Sciatic nerve (tissue), 2 donors: ENCODE results near the gene PRKRIP1. TPM values are rescaled to one million over a fixed set of nuclear protein-coding genes. Genes with fewer than 3 reads are reported as not detected.
"Not testable (repeated sequence)": the region's sequence is repeated elsewhere in the genome, so short reads cannot be mapped to it uniquely, and the experiment has no call there.

Experiments used
- ATAC-seq: fragments of 200-7000 bp; cut with Tn5 transposase; one replicate; pipeline ENCODE4 v1.9.1; 2020; ENCODE audit warnings: mild to moderate bottlenecking, moderate library complexity
- DNase-seq: peaks from one replicate; pipeline ENCODE4 v3.0.0-alpha.2; 2020; ENCODE audit warnings: low spot score
- intact Hi-C: fragments of 100-400 bp; cut with DNase I; formaldehyde crosslinking; loops from one replicate; pipeline ENCODE4 v1.14.2; 2022
- total RNA-seq: library from RNA; stranded (reverse); fragmentation: NEBNext Ultra II Directional; extraction: Animal tissue kit (Norgen Biotek cat#: 25700); gene quantifications from one replicate; pipeline ENCODE4 v1.2.1, GENCODE V29; 2021
- donor health status: DM: no; HTN: no; CAD: no.
- donor health status: DM: no; HTN: no; CAD: no.

PRKRIP1 gene
- total RNA-seq, 1 donor from 2014 or later: 29.8 TPM

DNA sequence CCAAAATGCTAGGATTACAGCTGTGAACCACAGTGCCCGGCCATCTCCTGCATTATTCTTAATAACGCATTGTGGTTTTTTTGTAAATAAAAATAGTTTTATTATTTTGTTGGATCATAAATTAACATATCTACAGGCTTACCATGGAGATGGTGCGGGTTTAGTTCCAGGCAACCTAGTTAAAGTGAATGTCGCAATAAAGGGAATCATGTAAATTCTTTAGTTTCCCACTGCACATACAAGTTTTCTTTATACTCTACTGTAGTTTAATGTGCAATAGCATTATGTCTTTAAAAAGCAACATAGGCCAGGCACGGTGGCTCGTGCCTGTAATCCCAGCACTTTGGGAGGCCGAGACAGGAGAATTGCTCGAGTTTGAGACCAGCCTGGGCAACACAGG is 2.4 kb downstream of the PRKRIP1 start:
- intact Hi-C loops: no loop called here
- no peak for ATAC-seq

GRCh38 chr7:102400360-102400759 is 4.2 kb downstream of the PRKRIP1 start:
- intact Hi-C loops: no loop called here
- ATAC-seq: no peak
- DNase-seq: no peak

More for the DNA sequence above, 2.4 kb downstream of the PRKRIP1 start:
- no peak for DNase-seq

DNA sequence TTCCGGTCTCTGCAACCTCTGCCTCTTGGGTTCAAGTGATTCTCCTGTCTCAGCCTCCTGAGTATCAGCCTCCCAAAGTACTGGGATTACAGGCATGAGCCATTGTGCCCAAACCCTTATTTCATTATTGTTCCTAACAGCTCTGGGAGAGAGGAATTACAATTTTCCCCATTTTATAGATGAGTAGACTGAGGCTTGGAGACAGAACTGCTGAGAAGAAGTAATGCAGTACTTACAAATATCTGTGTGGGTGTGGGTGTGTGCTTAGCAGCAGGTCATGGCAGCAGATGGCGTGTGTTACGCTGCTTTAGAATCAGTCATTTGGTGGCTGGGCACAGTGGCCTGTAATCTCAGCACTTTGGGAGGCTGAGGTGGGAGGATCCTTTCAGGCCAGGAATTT is 7.4 kb downstream of the PRKRIP1 start:
- intact Hi-C loops: no loop called here
- DNase-seq: no peak

DNA sequence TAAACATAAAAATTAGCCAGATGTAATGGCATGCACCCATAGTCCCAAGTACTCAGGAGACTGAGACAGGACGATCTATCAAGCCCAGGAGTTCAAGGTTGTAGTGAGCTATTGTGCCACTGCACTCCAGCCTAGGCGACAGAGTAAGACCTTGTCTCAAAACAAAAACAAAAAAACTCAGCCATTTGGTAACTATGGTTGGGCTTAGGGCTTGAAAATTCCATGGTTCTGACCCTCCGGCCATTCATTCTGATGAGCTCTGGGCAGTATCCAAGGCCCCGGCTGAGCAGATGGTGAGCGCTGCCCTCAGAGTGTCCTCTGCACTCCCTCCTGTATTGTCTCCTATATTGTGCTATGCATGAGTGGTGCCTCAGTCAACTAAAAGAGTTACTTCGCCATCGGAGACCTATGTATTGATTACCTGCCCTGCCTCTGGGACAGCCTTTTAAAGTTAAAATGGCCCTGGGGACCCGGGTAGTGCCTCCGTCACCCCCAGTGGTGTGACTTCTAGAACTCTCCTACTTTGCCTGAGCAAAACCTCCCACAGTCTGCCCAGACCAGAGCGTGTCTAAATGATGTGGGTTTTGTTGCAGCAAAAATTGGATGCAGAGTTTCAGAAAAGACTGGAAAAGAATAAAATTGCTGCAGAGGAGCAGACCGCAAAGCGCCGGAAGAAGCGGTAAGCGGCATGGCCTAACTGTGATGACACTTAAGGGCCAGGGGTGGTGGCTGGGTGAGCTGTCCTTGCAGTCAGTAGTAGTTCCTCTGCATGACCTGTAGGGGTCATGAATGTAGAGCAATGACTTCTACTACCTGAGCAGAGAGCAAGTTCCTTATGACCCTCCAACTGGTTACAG is 8.1 kb downstream of the PRKRIP1 start:
- intact Hi-C loops: no loop called here
- ATAC-seq (peak; percentile 76), DNase-seq (no peak)

More for the DNA sequence above, 7.4 kb downstream of the PRKRIP1 start:
- no peak for ATAC-seq

- intact Hi-C loops: loop anchor here (1.0 kb wide), 1 partner anchor 37 kb away; no protein-coding TSS in a partner anchor
- ATAC-seq, DNase-seq: not testable (repeated sequence)
Measured at GRCh38 chr7:102404862-102405188, 8.7 kb downstream of the PRKRIP1 start.

DNA sequence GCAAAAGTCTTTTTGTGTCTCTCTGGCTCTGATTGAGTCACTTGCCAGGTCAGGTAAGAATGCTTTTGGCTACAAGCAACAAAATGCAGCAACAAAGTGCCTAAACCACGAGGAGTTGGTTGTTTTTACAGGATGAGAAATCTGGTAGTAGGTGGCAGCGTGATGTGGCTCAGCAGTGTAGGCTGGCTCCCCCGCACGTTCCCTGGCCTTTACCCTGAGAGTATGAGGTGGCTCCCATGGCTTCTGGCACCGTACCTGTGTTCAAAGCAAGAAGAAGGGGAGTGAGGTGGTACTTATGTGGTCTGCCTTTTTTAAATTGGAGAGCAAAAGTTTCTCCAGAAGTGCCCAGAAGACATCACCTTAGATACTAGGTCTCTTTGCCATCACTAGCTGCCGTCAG is 11.7 kb downstream of the PRKRIP1 start:
- ATAC-seq (no peak), DNase-seq (no peak)
- intact Hi-C loops: no loop called here

GRCh38 chr7:102408530-102408929 is 12.4 kb downstream of the PRKRIP1 start:
- ATAC-seq, DNase-seq, intact Hi-C loops: not testable (repeated sequence)

DNA sequence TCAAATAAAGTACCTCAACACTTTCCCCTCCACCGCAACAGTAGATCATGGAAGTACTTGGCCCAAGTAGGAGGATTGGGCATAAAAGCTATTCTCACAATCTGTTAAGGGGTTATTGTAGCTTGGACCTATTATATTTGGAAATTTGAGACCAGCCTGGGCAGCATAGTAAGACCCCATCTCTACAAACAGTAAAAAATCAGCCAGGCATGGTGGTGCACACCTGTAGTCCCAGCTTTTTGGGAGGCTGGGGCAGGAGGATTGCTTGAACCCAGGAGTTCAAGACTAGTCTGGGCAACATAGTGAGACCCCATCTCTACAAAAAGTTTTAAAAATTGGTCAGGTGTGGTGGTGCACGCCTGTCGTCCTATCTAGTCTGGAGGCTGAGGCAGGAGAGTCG is 13.2 kb downstream of the PRKRIP1 start:
- intact Hi-C loops: no loop called here
- DNase-seq (no peak), ATAC-seq (no peak)

- ATAC-seq: no peak
- intact Hi-C loops: no loop called here
Measured at GRCh38 chr7:102410123-102410522, 14.0 kb downstream of the PRKRIP1 start.

GRCh38 chr7:102410918-102411317 is 14.8 kb downstream of the PRKRIP1 start:
- ATAC-seq: no peak
- no peak for DNase-seq
- intact Hi-C loops: no loop called here

More at GRCh38 chr7:102410123-102410522, 14.0 kb downstream of the PRKRIP1 start:
- no peak for DNase-seq

DNA sequence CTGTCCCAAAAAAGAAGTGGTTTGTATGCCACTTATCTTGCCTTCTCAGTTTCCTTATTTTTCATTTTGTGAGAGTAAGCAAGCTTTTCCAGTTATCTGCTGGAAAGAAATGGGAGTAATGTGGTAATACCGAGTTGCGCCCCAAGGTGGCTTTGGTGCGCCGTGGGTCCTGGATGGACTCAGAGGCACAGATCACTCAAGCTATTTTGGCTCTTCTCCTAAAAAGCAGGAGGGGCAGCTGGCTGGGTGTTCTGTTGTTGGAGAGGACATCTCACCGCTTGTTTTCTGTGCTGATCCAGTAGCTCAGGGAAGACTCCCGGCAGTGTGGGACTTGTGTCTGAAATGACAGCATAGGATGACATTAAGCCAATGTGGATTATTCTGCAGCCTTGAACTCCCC is 16.4 kb downstream of the PRKRIP1 start:
- intact Hi-C loops: no loop called here
- no peak for DNase-seq
- ATAC-seq: peak; percentile 57

DNA sequence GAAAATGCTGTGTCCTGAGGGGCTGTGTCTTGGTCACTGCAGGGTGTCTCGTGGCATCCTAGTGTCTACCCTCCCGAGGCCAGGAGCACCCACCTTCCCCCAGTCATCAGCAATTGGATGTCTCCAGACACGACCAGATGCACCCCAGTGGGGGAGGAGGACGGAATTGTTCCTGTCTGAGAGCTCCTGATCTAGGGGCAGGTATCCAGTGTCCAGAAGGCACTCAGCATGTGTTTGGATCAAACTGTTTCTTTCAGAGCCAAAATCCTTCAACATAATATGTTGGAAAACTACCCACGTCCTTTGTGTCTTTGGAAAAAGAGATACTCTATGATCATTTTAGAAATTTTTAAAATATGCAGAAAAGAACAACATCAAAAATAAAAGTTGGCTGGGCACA is 16.9 kb downstream of the PRKRIP1 start:
- intact Hi-C loops: no loop called here
- ATAC-seq (no peak), DNase-seq (no peak)

DNA sequence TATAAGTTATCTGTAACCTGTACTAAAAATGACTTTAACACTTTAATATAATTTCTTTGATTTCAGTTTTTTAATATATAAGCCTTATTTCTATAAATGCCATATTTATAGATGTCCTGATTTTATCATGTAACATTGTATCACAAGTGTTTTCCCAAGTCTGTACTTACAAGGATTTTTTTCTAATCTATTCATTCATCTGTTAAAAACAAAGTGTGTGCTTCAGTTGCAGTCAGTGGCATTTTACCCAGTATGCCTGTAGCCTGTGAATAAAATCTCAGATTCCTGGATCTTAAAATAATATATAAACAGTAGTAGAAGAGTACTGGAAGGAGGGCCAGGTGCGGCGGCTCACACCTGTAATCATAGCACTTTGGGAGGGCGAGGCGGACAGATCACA is 17.4 kb downstream of the PRKRIP1 start:
- no peak for DNase-seq
- ATAC-seq: no peak
- intact Hi-C loops: no loop called here

DNA sequence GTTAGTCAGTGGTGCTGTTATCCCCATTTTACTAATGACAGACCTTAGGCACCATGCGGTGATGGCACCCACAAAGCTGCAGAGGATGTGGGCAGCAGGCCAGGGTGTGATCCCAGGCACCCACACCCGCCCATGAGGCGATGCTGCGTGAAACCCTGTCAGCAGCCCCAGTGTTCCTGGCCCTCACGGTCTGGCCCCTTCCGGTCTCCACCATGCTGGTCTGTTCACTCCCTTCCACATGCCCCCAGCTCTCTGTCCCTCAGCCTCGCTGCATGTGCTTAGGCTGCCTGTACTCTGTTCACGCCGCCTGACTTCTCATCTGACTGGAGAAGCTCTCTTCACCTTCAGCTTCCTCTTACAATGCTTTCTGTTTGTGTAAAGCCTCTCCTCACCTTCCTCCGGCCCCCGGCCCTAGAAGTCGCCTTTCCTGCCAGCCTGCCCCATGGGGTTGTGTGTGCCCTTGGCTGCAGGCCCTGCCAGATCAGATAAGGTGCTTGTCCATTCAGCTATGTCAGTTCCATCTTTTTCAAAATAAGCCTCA is 19.6 kb downstream of the PRKRIP1 start:
- intact Hi-C loops: no loop called here
- no peak for DNase-seq
- peak; percentile 28 for ATAC-seq

DNA sequence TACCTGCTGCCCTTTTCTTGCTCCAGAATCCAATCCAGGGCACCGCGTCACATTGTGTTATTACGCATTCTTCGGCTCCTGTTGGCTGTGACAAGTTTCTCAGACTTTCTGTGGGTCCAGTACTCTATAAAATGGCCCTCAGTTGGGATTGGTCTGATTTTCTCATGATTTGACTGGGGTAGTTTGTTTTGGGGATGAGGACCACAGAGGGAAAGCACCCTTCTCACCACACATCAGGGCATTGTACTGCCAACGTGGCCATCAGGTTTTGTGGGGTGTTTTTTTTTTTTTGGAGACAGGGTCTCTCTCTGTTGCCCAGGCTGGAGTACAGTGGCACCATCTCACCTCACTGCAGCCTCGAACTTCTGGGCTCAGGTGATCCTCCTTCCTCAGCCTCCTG is 20.2 kb downstream of the PRKRIP1 start:
- DNase-seq (no peak), ATAC-seq (no peak)
- intact Hi-C loops: no loop called here

DNA sequence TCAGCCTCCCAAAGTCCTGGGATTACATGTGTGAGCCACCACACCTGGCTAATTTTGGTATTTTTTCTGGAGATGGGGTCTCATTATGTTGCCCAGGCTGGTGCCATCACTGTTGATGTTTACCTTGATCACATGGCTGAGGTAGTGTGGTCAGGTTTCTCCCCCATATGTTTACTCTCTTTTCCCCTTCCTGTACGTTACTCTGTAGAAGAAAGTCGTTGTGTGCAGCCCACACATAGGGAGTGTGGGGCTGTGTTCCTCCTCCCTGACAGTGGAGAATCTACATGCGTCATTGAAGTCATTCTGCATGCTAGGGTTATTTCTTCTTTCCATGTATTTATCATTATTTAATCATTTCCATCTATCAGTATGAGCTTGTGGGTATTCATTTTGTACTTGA is 20.9 kb downstream of the PRKRIP1 start:
- ATAC-seq (no peak), DNase-seq (no peak)
- intact Hi-C loops: no loop called here

DNA sequence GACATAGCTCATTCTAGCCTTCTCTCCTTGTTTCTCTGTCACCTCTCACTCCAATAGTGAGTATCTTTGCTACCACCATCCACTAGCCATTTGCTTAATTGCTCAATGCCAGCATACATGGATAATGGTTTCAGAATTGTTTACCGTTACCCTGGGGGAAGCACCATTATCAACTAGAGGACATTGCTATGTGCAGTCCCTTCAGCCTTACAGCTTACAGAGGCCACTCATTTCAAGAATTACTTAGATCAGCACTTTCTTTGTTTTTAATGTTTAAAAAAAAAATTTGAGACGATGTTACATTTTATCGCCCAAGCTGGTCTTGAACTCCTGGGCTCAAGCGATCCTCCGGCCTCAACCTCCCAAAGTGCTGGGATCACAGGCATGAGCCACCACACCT is 22.4 kb downstream of the PRKRIP1 start:
- ATAC-seq (no peak), DNase-seq (no peak)
- intact Hi-C loops: no loop called here

DNA sequence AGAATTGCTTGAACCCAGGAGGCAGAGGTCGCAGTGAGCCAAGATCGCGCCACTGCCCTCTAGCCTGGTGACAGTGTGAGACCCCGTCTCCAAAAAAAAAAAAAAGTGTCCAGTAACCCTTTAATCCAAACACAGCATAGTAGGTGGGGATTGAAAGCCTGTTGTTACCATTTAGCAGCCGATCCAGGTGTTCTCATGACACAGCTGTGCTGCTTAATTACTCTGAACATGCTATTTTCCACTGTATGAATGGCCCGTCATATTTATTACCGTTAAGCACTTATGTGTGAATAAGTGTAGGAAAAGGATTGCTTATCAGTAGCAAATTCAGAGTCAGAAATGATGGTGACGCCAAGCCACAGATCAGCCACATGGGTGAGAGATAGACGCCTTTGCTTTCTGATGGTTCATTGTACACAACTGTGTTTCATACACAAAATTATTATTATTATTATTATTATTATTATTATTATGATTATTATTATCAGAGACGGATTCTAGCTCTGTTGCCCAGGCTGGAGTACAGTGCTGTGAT is 25.6 kb downstream of the PRKRIP1 start:
- DNase-seq (no peak), ATAC-seq (no peak)
- intact Hi-C loops: no loop called here

DNA sequence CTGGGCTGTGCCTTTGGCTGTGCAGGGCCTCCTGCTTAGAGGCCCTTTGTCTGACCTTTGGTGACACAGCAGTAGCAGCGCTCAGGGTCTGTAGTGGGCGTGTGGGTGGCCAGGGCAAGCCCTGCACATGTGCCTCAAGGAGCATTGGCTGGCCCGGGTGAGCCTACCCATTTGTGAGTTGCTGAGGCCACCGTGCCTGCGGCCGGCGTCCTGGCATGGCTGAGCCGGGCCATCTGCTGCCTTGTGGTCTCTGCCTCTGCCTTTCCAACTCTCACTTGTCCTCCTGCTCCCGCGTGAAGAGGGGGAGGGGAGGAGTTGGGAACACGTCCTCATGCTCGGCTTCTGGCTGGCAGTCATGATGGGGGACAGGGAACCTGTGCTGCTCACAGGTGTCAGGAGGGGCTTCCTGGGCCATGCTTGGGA is 28.0 kb downstream of the PRKRIP1 start:
- intact Hi-C loops: no loop called here
- ATAC-seq: no peak
- no peak for DNase-seq

- ATAC-seq: no peak
- intact Hi-C loops: no loop called here
Measured at GRCh38 chr7:102424787-102425218, 28.6 kb downstream of the PRKRIP1 start.

More at GRCh38 chr7:102424787-102425218, 28.6 kb downstream of the PRKRIP1 start:
- DNase-seq: no peak
